GM19240 (cell line): ENCODE results near the gene KIFC3.
A peak's percentile ranks its signal among the peaks of the same experiment; 100 is the strongest.

Experiments
- DNase-seq: peaks from one replicate; pipeline ENCODE4 v3.0.0; 2011; ENCODE audit warnings: low spot score; ENCODE audit not compliant: insufficient read length

Gene KIFC3

DNA sequence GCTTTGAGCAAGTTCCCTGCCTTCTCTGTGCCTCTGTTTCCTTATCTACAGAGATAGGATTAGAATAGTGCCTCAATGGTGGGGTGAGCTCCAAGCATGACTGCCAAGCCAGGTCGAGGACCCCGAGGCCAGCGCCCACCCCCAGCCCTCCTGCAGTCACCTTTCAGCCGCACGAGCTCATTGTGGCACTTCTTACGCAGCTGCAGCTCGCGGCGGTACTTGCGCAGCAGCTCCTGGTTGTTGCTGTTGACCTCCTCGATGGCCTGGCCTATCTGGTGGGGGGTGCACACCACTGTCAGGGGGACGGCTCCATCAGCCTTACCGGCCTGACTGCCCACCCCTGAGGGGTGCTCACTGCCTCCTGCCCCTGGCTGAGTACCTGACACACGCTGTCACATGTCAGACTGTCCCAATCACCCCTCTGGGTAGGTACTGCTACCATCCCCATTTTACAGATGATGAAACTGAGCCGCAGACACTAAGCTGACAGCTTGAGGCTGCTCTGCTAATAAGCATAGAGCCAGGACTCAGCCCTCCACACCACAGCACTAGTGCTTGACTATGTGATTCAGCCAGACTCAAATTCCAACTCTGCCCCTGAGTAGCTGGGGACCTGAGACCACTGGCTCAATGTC lies 35.5 kb downstream of the KIFC3 start:
- no peak for DNase-seq

DNA sequence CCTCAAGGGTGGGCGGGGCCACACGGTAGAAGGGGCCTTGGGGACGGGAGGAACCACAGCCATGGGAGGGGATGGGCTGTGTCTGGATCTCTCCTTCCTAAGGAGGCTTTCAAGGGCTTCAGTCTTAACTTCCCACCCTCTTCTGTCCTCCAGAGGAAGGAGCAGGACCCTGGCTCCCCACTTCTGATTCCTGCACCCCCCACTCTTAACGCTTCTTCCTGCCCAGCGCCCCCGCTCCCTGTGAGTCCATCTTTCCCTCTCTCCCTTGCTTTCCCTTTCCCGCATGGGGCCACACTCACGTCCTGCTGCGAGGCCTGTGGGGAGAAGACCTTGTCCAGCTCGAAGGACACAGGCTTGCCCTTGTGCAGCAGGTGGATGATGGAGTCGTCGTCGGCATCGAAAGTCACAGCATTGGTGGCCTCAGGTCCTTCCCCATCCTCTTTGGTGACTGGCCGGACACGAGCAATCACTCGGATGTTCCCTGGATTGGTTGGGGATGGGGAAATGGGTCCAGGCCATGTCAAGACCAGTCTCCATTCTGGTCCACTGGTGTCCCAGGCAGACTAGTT lies 37.0 kb downstream of the KIFC3 start:
- DNase-seq: no peak

DNA sequence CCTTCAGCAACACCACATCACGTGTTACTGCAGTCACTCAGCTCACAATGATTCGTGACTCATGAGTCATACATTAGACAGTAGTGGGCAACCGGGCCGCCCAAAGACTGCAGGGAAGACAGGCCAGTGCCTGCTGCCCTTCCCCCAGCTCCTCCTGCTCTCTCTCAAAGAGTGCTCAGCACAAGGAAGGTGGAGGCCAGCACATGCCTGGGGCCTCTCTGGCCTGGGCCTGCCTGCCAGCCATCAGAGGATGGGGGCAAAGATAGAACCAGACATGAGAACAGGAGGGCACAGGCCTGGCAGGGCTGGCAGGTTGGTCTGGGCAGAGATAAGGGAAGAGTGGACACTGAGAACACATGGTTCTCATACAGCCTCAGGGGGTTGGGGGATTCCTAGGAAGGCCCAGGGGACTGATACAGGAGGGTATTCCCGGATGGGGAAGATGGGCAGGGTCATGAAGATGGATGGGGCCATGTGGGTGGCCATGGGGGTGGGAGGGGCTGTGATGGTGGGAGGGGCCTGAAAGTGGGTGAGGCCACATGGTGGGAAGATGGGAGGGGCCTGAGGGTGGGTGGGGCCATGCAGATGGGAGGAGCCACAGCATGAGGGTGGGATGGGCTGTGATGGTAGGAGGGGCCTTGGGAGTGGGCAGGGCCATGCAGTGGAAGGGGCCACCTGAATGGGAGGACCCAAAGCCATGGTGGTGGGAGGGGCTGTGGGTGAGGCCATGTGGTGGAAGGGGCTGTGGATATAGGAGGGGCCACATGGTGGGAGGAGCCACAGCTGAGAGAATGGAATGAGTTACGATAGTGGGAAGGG lies 37.7 kb downstream of the KIFC3 start:
- DNase-seq: peak; percentile 48

DNA sequence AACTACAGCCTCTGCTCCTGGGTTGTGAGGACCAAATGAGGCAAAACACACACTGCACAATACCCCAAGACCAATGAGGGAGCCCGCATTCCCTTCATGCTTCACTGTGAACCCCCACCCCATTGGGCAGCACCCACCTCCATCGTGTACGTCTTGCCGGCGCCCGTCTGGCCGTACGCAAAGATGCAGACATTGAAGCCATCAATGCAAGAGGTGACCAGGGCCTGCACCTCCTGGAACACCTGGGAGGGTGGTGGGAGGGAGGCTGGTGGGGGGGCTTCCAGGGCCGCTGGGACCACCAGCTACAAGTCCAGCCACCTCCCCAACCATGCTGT lies 38.3 kb downstream of the KIFC3 start:
- no peak for DNase-seq

DNA sequence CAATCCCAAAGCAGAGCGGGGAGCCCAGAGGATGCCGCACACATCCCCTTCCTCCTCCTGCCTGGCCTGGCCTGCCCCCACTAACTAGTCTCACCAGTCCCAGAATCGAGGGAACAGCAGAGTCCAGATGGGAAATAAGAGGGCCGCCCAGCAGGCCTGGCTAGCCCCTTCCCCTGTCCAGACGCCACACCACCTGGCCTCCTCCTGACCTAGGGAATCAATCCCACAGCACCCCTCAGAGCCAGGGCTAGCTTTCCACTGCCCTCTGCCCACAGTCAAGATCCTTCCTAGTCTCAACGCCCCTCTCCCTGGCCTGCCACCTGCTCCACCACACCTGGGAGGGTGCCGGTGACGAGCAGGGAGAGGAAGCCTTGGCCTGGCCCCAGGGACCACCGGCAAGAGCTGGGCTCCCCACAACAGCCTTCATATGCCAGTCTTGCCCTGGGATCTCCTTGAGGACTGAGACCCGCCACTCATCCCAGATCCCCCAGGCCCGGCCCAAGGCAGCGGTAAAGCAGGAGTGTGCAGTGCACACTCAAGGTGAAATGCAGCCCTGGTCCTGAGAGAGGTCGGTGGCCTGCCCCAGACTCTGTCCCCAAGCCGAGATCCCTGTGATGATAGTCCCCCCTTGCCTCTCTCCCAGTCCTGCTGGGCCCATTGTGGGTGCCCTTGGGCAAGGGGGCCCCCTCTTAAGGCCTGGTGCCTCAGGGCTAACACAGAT lies 38.8 kb downstream of the KIFC3 start:
- no peak for DNase-seq

DNA sequence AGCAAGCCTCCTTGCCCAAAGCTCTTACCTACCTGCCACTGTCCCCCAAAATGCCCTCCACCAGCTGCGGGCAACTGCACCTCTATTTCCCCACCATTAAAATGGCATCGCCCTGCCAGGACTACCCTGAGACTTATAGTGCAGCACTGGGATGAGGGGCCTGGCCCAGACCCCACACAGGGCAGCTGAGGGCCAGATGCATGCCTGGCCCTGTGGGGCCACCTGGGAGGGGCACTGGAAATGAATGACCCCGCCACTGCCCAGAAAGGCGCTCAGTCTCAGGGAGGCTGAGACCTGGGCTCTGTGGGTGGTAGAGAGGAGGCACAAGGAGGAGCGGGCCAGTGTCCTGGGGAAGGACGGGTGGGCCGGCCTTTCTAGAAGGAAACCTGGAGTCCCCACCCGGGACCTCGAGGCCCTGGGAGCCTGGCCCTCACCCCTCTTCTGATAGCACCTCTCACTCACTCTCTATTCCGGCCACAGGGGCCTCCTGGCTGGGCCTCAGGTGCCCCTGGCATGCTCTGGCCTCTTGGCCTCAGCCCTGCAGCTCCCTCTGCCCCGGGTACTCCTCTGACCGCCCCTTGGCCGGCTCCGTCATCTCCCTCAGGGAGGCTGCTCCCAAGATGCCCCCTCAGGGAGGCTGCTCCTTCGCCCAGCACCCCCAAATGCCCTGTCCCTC lies 39.8 kb downstream of the KIFC3 start:
- DNase-seq: no peak

DNA sequence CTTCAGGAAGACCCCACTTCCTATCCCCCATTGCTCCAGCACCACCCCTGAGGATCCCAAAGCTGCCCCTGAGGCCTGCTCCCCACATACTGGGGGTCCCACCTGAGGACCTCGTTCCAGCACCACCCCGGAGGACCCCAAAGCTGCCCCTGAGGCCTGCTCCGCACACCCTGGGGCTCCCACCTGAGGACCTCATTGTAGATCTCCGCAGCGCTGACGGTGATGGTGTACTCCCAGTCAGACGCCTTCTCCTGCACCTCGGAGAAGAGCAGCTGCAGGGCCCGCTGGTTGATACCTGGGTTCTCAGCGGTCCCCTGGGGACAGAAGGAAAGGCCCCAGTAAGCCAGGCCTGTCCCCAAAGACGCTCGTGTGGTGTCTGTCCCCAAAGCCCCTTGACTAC lies 40.3 kb downstream of the KIFC3 start:
- no peak for DNase-seq

DNA sequence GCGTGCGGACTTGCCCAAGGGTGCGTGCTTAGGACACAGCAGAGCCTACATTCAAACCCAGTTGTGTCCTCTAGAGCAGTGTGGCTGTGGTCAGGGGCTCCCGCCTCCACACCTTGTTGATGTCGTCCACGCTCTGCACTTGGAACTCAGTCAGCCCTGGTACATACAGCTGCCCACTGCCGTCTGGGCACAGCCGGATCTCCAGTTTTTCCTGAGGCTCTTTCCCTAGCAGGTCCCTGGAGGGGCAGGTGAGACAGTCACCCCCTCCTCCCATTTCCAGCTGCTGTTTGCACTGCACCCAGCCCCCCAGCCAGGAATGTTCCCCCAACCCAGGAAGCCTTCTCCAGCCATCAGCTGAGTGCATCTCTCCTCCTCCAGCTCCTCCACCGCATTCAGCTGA lies 41.0 kb downstream of the KIFC3 start:
- no peak for DNase-seq

DNA sequence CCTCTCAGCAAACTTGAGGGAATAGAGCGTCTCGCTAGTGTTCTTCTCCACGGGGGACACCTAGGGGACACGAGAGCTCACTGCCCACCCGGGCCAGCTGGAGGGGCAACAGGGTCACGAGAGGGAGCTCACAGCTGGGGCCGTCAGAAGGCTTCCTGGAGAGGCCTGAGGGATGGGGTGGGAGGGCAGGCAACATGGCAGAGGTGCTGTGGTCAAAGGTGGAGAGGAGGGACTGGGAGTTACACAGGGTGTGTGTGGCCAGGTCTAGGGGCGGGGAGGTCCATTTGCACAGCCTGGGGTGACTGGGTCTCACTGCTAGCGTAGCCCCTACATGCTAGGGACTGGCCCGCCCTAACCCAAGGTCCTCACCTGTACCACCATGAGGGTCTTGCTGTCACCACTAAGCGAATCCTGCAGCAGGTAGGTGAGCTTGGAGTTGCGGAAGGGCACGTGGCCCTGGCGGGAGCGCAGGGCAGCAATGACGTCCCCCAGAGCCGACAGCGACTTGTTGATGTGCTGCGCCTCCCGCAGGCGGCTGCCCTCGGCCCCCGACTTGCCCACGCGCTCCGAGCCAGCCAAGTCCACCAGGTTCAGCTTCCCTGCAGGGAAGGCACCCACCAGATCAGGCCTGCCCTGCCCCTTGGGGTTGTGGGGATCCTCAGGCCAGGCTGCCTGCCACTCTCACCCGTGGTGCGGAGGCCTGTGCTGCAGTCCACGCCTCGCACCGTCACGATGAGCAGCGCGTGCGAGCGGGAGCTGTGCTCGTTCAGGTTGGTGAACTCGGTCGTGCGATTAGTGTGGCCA lies 41.7 kb downstream of the KIFC3 start:
- no peak for DNase-seq

DNA sequence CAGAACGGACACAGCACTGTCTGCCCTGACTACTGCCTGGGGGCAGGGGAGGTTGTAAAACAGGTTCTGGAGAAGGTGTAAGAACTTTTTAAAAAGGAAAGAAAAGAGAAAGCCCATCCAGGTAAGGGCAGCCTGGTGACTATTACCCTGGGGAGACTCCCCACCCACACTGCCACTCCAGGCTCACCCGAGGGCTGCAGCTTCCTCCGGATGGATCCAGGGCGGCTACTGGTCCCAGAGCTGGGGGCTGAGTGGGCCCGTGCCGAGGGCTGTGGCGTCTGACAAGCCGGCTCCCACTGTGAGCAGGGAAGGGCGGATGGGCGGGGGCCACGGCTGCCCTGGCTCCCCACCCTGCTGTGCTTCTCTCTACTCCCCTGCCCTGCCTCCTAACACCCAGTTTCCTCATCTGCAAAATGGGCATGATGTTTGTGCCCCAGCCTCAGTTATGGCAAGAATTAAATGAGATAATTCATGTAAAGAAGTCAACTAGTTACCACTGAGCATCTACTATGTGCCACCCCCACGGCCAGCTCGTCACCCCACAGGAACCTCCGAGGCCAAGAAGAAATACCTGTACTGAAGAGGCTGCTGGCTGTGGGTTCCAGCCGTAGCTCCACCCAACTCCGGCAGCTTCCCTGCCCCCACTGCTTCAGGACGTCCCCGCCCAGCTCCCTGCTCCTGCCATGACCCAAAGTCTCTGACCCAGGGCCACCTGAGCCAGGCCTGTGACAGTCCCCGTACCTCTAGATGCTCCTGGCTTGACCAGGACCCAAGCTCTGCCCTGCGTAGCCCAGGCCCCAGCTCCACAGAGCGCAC lies 42.5 kb downstream of the KIFC3 start:
- no peak for DNase-seq

DNA sequence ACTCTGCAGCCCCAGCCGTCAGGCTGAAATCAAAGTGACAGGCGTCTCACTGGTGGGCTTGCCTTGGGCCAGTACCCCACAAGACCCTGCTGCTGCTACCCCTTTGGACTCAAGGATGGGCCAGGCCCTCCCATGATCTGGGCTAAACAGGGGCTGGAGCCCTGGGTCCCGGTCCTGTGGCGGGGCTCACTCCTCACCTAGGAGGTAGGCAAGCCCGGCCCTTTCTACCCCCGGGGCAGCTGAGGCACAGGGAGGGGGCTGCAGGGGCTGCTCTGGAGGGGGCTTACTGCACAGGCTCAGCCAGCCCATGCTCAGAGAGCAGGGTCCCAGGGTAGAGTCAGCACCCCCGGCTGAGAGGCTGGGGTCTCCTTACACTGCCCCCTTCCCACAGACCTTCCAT lies 43.2 kb downstream of the KIFC3 start:
- no peak for DNase-seq

DNA sequence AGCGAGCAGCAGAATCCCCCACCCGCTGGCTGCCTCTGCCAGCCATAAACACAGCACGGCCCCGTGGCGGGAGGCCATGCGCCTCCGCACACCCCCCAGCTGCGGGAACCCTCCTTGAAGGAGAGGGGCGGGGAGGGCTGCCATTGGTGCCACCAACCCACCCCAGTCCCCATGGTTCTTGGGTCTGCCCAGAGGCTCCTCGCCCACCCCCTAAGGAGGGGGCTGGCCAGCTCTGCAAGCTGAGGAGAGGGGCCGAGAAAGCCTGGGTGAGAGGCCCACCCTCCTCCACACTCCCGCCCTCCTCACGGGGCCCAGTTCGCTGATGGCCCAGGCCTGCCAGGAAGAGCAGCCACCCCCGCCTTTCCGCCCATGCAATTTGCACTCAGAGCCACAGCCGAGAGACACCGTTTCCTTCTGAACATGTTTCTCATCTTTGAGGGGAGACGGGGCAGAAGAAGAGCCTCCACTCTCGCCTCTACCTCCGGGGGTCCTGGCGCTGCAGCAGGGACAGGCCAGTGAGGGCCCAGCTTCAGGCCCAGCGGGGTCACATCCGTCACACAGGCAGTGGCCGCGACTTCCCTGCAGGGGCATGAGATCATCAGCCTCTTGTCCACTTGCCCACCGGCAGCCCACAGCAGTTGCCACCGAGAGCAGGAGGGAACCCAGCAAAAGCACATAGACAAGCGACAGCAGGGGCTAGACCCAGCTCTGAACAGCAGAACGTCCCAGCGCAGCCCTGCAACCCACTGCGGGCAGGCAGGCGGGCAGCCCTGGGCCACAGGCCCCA lies 43.8 kb downstream of the KIFC3 start:
- no peak for DNase-seq

DNA sequence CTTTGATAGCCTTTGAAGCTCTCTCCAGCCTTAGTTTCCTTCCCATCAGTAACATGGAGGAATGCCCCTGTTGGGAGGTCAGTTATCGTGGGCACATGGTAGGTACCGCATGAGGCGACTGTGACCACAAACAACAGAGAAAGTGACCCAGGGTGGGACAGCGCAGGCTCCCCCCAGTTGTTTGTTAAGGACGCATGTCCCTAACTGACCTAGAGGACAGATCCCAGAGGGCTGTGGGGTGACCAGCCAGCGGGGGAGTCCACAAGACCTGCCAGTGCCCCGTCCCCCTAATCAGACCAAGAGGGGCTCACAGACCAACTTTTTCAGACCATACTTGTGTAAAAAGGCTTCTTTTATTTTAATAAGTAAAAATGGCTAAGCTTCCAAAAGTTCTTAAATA lies 44.4 kb downstream of the KIFC3 start:
- DNase-seq: no peak

DNA sequence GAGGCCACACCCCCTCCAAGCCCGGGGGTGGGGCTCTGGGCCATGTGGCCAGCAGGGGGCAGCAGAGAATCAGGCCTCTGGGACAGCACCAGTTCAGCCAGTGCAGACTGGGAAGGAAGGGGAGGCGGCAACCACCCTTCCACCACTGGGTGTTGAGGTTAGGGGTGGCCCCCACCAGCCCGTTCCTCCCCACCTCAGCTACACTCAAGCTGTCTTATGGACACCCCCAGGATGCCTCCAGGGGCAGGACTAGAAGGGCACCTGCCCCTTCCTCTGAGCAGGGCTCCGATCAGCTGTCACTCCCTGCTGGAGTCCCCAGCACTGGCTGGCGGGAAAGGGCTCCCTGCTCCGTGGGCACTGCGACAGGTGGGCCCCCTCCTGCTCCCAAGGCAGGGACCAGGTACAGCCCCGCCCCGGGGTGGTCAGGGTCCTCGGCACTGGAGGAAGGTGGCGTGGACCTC lies 44.9 kb downstream of the KIFC3 start:
- DNase-seq: peak; percentile 99

DNA sequence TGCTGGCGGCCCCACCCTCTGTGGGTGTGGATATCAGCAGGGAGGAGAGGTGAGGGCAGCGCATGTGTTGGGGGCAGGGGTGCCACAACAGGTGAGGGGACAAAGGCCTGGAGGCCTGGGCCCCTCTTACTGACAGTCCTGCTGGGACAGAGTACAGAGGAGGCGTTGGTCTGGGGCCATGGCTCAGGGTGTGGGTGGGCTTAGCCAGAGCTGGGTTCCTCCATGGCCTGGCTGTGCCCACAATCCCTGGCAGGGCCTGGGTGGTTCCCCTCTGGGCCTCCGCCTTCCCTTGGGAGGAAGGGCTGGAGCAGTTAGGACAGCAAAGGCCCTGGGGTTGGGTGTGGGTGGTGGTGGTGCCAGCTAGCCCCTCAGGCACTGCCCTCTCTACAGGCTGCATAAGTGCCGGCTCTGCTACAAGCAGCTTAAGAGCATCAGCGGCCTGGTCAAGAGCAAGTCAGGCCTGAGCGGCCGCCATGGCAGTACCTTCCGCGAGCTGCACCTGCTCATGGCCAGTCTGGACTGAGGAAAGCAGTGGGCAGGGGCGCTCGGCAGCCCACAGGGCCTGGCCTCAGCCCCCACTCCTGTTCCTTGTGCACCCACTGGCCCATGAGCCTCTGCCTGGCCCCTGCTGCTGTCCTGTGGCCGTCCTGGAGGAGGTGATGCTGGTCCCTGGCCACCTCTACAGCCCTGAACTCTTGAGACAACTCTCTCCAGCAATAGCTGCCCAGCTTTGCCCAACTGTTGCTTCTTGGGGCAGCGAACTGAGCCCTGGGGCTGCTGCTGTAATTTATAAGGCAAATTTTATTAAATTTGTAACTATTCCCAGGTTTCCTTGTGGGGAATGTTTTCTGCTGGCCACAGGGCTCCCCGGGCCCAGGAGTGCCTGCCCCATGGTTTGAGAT lies 45.6 kb downstream of the KIFC3 start:
- no peak for DNase-seq

DNA sequence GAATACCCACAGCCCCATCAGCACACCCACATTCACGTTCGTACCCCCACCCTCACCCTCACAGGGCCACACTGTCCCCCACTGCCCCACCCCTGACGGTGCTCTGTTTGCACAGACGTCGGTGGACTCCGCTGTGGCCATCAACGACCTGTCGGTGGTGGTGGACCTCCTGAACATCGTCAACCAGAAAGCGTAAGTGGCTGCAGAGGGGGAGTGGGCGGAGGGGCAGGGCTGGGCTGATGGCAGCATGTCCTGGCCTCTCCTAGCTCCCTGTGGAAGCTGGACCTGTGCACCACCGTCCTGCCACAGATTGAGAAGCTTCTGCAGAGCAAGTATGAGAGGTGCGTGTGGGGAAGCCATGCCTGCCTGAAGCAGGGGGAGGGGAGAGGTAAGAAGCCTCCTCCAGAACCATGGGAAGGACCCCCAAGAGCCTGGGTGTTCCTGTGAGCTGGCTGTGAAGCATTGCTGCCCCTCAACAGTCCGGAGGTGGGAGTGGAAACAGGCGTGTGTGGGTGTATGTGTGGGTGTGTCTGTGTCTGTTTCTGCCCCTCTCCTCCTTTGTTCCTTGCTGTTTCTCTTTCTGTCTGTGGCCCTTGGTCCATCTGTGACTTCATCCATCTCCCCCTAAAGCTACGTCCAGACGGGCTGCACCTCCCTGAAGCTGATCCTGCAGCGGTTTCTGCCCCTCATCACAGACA lies 46.4 kb downstream of the KIFC3 start:
- no peak for DNase-seq

DNA sequence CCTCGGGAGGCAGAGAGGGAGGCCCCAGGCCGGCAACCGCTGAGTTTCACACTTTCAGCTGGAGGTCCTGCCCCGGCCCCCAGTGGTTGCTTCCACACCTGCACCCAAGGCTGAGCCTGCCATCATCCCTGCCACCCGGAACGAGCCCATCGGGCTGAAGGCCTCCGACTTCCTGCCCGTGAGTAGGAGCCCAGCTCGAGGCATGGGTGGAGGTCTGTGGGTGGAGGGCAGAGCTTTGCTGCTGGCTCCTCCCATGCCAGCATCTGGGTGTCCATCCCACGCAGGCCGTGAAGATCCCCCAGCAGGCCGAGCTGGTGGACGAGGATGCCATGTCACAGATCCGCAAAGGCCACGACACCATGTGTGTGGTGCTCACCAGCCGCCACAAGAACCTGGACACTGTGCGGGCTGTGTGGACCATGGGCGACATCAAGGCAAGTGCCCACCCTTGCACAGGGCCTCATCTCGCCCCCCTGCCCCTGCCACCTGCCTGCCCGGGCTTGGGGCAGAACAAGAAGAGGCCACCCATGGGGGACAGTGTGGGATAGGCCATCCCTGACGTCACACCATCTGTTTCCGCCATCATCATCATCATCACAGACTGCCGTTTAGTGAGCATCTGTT lies 47.1 kb downstream of the KIFC3 start:
- DNase-seq: no peak
